ENCODE results near the gene SEPTIN1.
"Not testable (repeated sequence)": the region's sequence is repeated elsewhere in the genome, so short reads cannot be mapped to it uniquely, and the experiment has no call there.

Gene SEPTIN1

GRCh38 chr16:30356401-30357084 lies 25.8 kb downstream of the SEPTIN1 start:
- DNase-seq = no peak

GRCh38 chr16:30355954-30356308 lies 26.4 kb downstream of the SEPTIN1 start:
- DNase-seq = no peak

- peak; percentile 93 for DNase-seq
Observed at GRCh38 chr16:30355144-30355953, 27.0 kb downstream of the SEPTIN1 start, which contains the start of gene CD2BP2. TSS of gene CD2BP2 (minus strand) at chr16:30355308. CDS start at chr16:30354681, 627 bp downstream.

DNA sequence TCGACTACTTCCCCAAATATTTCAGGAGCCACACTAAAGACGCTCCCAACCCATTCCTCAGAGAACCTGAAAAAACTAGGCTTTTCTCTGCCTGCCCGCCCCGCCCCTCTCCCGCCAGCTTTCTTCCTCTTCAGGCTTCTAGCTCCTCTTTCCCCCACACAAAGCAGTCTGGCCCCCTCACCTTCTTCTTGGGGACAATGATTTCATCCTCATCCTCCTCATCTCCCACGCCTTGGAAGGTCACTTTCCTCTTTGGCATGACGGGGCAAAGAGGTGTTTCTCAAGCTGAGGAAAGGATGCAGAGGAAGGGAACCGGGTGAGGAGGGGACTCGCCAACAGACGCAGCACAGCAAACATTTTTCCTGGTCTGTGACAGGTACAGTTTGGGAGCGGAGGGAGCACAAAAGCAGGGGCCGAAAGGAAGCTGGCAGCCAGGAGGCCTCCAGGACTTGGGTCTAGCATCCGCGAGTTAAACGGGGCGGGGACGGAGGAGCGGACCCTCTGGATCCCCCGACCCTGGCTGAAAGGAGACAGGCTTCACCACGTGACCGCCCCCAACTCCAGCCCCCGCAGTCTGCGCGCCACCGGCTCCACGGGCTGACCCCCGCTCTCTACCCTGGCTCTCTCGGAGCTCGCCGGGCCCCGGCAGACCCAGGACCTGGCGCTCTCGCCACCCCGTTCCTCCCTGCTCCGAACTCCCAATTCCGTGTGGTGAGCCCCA lies 27.8 kb downstream of the SEPTIN1 start:
- DNase-seq = no peak

DNA sequence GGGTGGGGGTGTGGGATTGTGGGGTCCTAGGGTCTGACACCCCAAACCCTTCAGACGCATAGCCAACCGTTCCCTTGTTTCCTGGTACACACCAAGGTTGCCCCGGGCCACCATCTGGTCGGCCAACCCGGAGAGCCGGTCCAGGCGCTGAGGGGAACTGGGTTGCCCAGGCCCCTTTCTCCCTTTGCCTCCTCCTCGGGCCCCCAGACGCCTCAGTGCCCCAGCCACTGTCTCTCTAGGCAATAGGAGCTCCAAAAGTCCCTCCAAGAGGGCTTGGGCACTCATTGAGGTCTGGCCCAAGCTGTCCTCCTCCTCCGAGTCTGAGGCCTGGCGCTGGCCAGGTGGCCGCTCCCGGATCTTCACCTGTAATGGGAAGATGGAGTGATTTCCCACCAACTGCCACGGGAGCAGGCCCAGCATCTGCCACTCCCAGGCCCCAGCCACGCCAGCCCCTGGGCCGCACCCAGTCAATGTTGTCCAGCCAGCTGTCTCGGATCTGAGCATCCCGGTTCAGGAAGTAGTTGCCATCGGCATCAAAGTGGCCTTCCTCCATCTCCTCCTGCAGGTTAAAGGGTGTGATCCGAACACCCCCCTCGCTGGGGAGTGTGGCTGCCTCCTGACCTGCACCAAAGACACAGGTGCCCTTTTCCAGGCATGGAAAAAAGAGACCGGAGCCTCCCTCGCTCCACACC lies 28.8 kb downstream of the SEPTIN1 start:
- no peak for DNase-seq

DNA sequence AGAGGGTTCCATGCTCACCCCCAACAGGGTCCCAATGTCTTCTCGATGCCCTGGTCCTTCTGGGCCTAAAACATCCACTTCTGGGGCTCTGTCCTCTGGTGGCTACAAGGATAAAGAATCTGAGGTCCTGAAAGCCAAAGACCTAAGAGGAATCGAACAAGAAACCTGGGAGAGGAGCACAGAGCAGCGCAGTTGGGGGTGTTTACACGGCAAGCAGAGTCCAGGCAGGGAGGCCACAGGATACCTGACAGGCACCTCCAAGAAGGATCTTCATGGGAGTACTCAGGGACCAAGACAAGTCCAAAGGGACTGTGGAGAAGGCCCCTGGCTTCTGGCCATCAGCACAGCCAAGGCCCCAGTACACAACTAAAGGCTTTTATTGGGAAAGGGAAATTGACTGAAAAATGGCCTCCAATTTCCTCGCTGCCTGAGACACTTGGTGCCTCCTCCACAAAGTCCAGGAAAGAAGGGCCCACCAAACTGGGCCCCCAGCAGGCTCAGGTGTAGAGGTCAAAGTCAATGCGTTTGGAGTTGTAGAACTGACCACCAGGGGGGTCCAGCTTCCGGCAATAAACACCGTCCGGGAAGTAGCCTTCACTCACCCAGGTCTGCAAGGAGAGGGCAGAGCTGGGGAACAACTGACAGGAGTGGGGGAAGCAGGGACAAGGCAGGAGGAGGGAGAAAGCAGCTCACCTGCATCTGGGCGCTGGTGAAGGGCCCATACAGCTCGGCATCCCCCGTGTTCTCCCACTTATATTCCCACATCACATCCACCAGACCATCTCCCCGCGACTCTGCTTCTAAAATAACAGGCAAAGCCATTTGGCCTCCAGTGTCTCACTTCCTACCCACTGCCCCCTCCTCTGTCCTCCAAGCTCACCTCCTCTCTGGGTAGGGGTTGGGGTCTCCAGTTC lies 29.6 kb downstream of the SEPTIN1 start:
- DNase-seq = no peak

DNA sequence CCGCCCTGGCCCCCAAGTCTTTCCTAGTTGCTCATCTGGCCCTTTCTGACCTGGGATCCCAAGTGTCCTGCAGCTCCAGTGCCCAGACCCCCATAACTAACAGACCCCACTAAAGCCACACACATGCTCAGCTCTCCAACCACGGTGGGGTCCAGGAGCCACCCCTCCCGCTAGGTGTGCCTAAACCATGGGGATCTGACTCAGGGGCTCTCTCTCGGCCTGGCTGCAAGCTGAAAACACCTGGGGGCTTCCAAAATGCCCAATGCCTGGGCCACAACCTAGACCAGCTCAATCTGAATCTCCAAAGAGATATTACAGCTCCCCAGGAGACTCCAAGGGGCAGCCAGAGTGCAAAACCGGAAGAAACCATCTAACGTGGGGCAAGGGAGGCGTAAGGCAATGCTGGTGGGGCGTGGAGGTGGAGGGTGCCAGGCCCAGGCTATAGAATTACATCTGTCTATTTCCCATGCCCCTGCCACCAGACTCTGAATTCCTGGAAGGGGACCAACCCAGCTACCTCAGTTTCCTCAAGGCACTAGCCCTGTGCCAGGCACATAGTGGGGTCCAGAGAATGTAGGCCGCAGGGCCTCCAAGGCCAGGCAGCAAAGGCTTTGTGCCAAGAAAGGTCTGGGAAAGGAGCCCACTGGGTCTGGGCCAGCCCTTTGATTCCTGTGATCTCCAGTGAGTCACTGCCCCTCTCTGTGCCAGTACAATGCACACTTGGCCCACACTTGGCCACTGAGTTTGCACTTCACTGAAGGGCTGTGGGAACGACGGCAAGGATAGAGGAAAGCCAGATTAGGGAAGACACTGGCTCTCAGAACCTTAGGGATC lies 30.6 kb downstream of the SEPTIN1 start:
- no peak for DNase-seq

DNA sequence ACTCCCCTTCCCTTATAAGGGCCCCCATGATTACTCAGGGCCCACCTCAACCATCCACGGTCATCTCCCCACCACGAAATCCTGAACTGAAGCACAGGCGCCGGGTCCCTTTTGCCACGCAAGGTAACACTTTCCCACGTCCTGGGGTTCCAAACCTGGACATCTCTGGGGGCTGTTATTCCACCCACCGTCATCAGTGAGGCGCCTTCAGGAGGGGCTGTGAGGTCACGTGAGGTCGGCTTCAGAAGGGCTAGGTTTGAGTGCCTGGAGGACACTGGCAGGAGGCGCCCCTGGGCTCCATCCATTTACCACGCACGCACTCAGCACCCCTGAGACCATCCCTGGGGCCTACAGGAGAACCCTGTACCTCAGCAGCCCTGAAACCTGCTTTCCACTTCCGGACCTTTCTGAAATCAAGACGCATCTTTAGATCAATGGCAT lies 31.3 kb downstream of the SEPTIN1 start:
- no peak for DNase-seq

DNA sequence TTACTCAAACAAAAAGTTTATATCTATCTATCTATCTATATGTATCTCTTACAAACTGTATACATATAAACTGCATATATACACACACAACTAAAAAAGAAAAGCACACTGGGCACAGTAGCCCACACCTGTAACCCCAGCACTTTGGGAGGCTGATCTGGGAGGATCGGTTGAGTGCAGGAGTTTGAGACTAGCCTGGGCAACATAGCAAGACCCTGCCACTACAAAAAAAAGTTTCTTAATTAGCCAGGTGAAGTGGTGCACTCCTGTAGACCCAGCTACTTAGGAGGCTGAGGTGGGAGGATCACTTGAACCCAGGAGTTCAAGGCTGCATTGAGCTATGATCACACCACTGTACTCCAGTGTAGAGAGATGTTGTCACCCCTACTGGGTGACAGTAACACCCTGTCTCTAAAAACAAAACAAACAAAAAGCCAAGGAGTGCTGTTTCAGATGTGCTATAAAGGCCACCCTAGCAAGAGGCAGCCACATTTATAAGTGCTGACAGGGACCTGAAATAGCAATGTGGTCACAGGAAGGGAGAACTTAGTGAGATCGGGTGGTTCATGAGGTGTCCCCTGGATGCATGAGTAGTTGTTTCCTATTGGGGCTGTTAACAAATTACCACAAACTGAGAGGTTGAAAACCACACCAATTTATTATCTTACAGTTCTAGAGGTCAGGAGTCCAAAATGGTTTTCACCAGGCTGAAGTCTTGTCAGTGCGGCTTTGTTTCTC lies 32.1 kb downstream of the SEPTIN1 start:
- no peak for DNase-seq

DNA sequence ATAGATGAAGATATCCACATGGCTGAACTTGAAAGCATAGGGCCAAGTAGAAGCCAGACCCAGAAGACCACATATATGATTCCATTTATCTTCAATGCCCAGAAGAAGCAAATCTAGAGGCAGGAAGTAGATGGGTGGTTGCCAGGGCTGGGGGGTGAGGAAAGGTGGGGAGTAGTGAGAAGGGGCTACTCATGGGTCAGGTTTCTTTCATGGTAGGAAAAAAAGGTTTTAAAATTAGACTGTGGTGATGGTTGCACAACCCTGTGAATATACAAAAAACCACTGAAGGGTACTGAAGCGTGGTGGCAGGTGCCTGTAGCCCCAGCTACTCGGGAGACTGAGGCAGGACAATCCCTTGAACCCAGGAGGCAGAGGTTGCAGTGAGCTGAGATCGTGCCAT lies 32.7 kb downstream of the SEPTIN1 start:
- DNase-seq = no peak

GRCh38 chr16:30348929-30349328 lies 33.4 kb downstream of the SEPTIN1 start:
- no peak for DNase-seq

GRCh38 chr16:30348113-30348512 lies 34.2 kb downstream of the SEPTIN1 start:
- DNase-seq = no peak

GRCh38 chr16:30346286-30346685 lies 36.1 kb downstream of the SEPTIN1 start:
- no peak for DNase-seq

- DNase-seq = not testable (repeated sequence)
Observed at GRCh38 chr16:30343491-30343820, 38.9 kb downstream of the SEPTIN1 start.

GRCh38 chr16:30342751-30343490 lies 39.4 kb downstream of the SEPTIN1 start:
- no peak for DNase-seq

DNA sequence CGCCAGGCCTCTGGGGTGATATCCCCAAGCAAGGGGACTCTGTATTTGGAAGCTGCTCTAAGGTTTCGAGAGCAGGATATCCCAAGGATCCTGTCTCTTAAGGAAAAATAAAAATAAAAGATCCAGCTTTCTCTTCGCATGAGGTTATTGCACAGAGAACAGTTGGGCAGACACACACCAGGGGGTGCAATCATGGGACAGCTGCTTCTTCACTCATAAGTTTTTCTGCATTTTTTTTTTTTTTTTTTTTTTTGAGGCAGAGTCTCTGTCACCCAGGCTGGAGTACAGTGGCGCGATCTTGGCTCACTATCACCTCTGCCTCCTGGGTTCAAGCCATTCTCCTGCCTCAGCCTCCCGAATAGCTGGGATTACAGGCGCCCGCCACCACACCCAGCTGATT lies 40.4 kb downstream of the SEPTIN1 start:
- DNase-seq = not testable (repeated sequence)

DNA sequence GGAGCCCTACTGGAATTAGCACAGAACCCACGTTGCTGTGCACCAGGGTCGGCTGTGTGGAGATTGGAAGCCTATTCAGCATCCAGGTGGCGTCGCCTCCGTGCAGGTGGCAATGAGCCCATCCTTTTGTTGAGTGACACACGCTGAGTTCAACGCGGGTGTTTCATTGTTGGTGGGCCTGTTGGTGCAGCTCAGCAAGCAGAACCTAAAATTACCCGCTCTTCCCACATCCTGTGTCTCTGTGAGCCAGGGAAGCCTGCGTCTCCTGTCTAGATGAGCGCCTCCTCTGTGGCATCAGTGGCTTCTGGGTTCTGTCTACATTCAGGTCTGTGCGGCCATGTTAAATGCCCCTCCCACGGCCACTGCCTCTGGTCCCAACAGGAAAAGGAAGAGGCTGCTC lies 41.7 kb downstream of the SEPTIN1 start:
- DNase-seq = no peak

- not testable (repeated sequence) for DNase-seq
Observed at GRCh38 chr16:30338715-30339114, 43.6 kb downstream of the SEPTIN1 start.

DNA sequence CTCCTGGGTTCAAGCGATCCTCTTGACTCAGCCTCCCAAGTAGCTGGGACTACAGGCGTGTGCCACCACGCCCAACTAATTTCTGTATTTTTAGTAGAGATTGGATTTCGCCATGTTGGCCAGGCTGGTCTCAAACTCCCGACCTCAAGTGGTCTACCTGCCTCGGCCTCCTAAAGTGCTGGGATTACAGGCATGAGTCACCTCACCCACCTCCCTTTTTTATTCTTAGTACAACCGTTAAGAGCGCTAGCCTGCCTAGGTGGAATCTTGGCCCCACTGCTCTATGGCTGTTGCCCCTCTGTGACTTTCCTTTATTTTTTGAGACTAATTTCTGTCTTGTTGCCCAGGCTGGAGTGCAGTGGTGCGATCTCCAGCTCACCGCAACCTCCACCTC lies 44.4 kb downstream of the SEPTIN1 start:
- DNase-seq = not testable (repeated sequence)

Data from CD4-positive, alpha-beta T cell treated with Interleukin-15 for 1 hour (primary cell).